ENCODE data around the gene PRIMPOL.

The PRIMPOL gene

DNA sequence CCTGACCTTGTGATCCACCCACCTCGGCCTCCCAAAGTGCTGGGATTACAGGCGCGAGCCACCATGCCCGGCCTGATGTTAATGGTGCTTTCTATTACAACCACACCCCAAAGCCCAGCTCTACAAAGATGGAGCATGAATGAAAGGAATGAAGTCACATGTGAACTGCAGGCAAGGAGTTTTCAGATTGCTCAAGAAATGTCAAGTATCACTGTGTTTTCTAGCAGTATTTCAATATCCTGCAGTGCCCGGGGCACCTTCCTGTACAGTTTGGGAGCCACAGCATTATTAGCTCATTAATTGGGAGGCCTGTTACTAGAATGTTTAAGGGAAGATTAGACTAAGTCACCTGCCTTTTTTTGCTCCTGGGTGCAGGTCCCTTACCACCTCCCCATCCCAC, 40.1 kb downstream of the PRIMPOL start:
- H3K27me3 ChIP-seq (ENCODE audit: low read depth, low read length), result no peaks in the 10 kb centered on the region
- no peaks in the 10 kb centered on the region for H3K4me1 ChIP-seq (ENCODE audit: low read length)
- H2AFZ ChIP-seq (ENCODE audit: low read depth, low read length), result no peak overlapping the region
- H3K79me2 ChIP-seq (ENCODE audit: low read length), result no peaks in the 10 kb centered on the region
- H3K9me3 ChIP-seq (ENCODE audit: insufficient read depth, low read length), result no peaks in the 10 kb centered on the region
- H3K4me3 ChIP-seq (ENCODE audit: low read length), result no peak overlapping the region
- H3K27ac ChIP-seq (ENCODE audit: low read length), result no peak overlapping the region
- TF ChIP-seq EZH2phosphoT487 (IDR thresholded peaks at IDR 0.05; ENCODE audit: low read depth) (no peak), CTCF (IDR thresholded peaks at IDR 0.05; ENCODE audit: low read depth, low read length) (no peak)
- H3K9ac ChIP-seq (ENCODE audit: low read length), result no peak overlapping the region
- H4K20me1 ChIP-seq (ENCODE audit: insufficient read depth, low read length), result no peaks in the 10 kb centered on the region
- no peak overlapping the region for H3K4me2 ChIP-seq (ENCODE audit: low read length)
- H3K36me3 ChIP-seq (replicated peaks; ENCODE audit: low read depth, low read length), result no peaks in the 10 kb centered on the region

DNA sequence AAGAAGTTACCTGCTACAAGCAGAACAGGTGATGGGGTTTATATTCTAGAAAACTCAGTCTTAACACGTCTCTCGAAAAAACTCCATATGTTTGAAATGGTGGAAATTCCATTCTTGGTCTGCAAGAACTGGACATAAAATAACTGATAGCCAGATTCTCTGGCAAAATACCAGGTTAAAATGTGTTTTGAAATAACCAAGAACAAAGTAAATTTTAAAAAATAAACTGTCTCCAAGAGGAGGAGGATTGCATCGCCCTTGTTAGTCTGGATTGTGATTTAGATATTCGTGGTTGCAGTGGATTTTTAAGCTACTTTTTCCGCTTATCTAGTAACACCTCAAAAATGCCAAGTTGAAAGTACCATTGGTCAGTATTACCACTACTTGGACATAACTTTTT, 43.5 kb downstream of the PRIMPOL start:
- H3K9me3 ChIP-seq (ENCODE audit: insufficient read depth, low read length), result no peaks in the 10 kb centered on the region
- H3K4me1 ChIP-seq (ENCODE audit: low read length), result no peaks in the 10 kb centered on the region
- H4K20me1 ChIP-seq (ENCODE audit: insufficient read depth, low read length), result no peaks in the 10 kb centered on the region
- TF ChIP-seq EZH2phosphoT487 (IDR thresholded peaks at IDR 0.05; ENCODE audit: low read depth) (no peak), CTCF (IDR thresholded peaks at IDR 0.05; ENCODE audit: low read depth, low read length) (no peak)
- H3K36me3 ChIP-seq (replicated peaks; ENCODE audit: low read depth, low read length), result no peaks in the 10 kb centered on the region
- H3K4me3 ChIP-seq (ENCODE audit: low read length), result no peak overlapping the region
- no peaks in the 10 kb centered on the region for H3K27me3 ChIP-seq (ENCODE audit: low read depth, low read length)
- no peak overlapping the region for H3K4me2 ChIP-seq (ENCODE audit: low read length)
- no peaks in the 10 kb centered on the region for H3K79me2 ChIP-seq (ENCODE audit: low read length)
- no peak overlapping the region for H3K9ac ChIP-seq (ENCODE audit: low read length)
- H3K27ac ChIP-seq (ENCODE audit: low read length), result no peak overlapping the region
- no peak overlapping the region for H2AFZ ChIP-seq (ENCODE audit: low read depth, low read length)

- Histone ChIP-seq H3K4me1 (ENCODE audit: low read length) (no peaks in the 10 kb centered on the region), H3K27me3 (ENCODE audit: low read depth, low read length) (no peaks in the 10 kb centered on the region), H3K9me3 (ENCODE audit: insufficient read depth, low read length) (no peaks in the 10 kb centered on the region), H3K79me2 (ENCODE audit: low read length) (no peaks in the 10 kb centered on the region), H3K4me2 (ENCODE audit: low read length) (no peak overlapping the region), H3K27ac (ENCODE audit: low read length) (no peak overlapping the region), H3K9ac (ENCODE audit: low read length) (no peak overlapping the region), H3K4me3 (ENCODE audit: low read length) (no peak overlapping the region), H4K20me1 (ENCODE audit: insufficient read depth, low read length) (no peaks in the 10 kb centered on the region), H2AFZ (ENCODE audit: low read depth, low read length) (no peak overlapping the region), H3K36me3 (replicated peaks; ENCODE audit: low read depth, low read length) (no peaks in the 10 kb centered on the region)
- TF ChIP-seq CTCF (IDR thresholded peaks at IDR 0.05; ENCODE audit: low read depth, low read length), result no peak
- TF ChIP-seq EZH2phosphoT487 (IDR thresholded peaks at IDR 0.05; ENCODE audit: low read depth), result no peak
Observed at GRCh38 chr4:184694412-184694956, 44.9 kb downstream of the PRIMPOL start.

DNA sequence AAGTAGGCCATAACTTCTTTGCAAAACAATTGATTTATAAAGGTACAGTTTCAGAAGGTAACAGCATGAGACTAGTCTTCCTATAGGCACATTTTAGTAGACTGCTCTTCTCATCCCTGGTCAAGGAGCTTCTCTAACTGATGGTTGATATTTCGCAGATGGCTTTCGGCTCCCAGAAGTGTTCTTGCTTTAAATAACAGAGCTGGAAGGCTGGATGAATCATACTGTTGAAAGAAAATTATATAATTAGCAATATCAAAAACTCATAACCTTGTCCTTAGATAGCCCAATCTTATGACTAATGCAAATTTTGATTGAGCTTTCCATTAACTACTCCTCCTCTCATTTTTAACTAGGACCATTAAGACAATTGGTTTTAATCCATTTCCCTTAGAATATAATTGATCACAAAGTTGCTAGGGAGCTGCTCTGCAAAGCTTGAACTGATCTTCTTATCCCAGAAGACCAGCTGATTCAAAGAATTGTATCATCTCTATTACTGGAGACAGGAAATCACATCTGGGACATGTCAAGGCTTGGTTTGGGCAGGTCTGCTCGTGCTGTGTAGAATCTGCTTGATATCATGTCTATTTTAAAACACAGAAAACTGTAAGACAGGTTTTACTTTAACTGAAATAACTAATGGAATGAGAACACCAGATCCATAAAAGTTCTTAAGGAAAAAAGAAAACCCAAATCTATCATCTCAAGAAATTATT, 45.8 kb downstream of the PRIMPOL start:
- Histone ChIP-seq H3K4me3 (ENCODE audit: low read length) (no peak overlapping the region), H3K79me2 (ENCODE audit: low read length) (no peaks in the 10 kb centered on the region), H3K36me3 (replicated peaks; ENCODE audit: low read depth, low read length) (no peaks in the 10 kb centered on the region), H3K9ac (ENCODE audit: low read length) (no peak overlapping the region), H2AFZ (ENCODE audit: low read depth, low read length) (no peak overlapping the region), H3K4me1 (ENCODE audit: low read length) (no peaks in the 10 kb centered on the region), H3K4me2 (ENCODE audit: low read length) (no peak overlapping the region), H3K27ac (ENCODE audit: low read length) (no peak overlapping the region), H3K27me3 (ENCODE audit: low read depth, low read length) (no peaks in the 10 kb centered on the region), H4K20me1 (ENCODE audit: insufficient read depth, low read length) (no peaks in the 10 kb centered on the region), H3K9me3 (ENCODE audit: insufficient read depth, low read length) (no peaks in the 10 kb centered on the region)
- no peak for TF ChIP-seq CTCF (IDR thresholded peaks at IDR 0.05; ENCODE audit: low read depth, low read length)
- TF ChIP-seq EZH2phosphoT487 (IDR thresholded peaks at IDR 0.05; ENCODE audit: low read depth), result no peak
